ENCODE results near the gene CNIH3.

DNA sequence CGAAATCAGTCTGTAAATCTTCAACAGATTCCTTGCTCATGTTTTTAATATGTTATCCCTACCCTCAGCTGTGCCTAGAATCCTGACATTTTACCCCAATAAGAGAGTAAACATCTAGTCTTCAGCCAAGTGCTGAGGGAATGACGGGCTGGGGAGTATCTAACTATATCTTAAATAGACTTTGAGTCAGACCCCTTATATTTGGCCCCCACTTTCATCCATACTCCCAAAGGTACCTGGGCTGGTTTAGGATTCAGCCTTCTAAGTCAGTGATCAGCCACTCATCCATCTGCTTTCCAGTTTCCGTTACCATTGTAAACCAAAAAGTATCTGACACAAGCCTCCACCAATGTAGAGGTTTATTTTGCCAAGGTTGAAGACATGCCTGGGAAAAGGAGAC is 36.1 kb upstream of the CNIH3 start:
- TF ChIP-seq EZH2 (IDR thresholded peaks at IDR 0.05; ENCODE audit: low read length, missing control alignments) = no peak
- TF ChIP-seq, protein P1, sequence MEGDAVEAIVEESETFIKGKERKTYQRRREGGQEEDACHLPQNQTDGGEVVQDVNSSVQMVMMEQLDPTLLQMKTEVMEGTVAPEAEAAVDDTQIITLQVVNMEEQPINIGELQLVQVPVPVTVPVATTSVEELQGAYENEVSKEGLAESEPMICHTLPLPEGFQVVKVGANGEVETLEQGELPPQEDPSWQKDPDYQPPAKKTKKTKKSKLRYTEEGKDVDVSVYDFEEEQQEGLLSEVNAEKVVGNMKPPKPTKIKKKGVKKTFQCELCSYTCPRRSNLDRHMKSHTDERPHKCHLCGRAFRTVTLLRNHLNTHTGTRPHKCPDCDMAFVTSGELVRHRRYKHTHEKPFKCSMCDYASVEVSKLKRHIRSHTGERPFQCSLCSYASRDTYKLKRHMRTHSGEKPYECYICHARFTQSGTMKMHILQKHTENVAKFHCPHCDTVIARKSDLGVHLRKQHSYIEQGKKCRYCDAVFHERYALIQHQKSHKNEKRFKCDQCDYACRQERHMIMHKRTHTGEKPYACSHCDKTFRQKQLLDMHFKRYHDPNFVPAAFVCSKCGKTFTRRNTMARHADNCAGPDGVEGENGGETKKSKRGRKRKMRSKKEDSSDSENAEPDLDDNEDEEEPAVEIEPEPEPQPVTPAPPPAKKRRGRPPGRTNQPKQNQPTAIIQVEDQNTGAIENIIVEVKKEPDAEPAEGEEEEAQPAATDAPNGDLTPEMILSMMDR (conservative IDR thresholded peaks at IDR 0.05 in 1 of 2, IDR thresholded peaks at IDR 0.05 in 1 of 2; ENCODE audit: low read depth in 1 of 2, low read length in 2 of 2) = no peak

Measured in fibroblast of lung (primary cell).